Adipose tissue (tissue), 3 donors: ENCODE data around the gene COPG2. TPM values are rescaled to one million over a fixed set of nuclear protein-coding genes. Genes with fewer than 3 reads are reported as not detected.

Experiments
- H3K27ac ChIP-seq: one replicate; pipeline ENCODE4 v1.5.1; 2013; ENCODE audit warnings: low read depth, low read length
- WGBS, 3 donors: extraction: QIAGEN DNeasy Blood & Tissue Kit; methylation state at CpG; one replicate each; pipeline ENCODE4 v1.1.7; 2013; 5-methylcytosine and 5-hydroxymethylcytosine counted together
- polyA plus RNA-seq, 3 donors: library from polyadenylated mRNA; stranded (reverse); fragments of 200-250 nt; gene quantifications; one replicate each; pipeline ENCODE4 v1.2.3, GENCODE V29; 2013
- donor health status: healthy with polysubstance abuse.
- donor health status: Bipolar disorder and iron deficiency.
- donor health status: healthy.

Gene COPG2
- polyA plus RNA-seq, 3 donors: 6.5 to 12.3 (median 8.9) TPM

DNA sequence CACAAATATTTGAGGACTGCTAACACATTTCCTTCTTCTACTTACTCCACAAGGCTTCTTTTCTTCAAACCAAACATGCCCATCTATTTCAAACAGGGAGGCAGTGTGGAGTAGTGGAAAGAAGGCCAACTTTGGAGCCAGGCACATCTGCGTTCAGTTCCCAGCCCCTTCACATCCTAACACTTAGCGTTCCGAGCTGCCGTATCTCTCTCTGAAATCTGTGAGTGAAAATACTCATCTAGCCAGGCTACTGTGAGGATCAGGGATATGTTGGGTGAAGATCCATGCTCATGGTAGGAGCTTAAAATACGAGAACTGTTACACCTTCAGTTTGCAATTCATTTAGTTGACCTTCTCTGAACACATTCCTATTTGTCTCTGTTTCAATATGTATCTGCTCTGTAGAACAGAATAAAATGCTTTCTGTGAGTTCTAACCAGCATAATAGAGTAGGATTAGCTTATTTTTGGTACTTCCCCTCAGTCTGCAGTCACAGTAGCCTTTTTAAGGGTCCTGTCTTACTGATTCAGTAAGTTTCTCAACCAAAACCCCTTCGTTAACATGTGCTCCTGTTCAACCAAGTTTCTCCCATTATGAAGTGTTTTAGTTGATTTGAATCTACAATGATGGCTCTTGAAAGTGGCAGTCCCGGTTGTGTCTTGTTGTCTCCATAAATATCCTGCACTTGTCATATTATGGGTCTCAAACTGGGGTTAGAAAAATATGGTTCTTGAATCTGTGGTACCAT is 180.0 kb downstream of the COPG2 start:
- 65 to 82% (median 79%) methylated on average over 7 of the region's 7 CpGs for WGBS, 3 donors
- no peak overlapping the region for H3K27ac ChIP-seq

DNA sequence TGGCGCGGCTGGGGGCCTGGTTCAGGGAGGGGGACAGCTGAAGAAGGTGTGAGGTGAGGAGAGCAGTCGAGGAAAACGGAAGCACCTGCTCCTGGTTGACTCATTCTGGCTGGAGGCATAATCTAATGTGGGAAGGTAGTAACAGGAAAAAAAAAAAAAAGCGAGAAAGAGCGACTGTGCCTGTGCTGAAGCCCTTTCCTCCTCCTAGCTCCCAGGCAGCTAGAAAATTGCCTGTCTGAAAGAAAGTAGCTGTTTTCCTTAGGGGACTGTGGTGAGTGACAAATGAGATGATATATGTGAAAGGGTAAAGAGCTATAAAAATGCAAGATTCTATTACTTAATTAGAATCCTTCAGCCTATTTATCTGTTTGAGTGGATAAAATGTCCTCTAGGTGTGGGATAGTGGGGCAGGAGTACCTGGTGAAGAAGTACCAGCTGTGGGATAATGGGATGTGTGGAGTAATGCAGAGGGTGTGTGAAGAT is 181.6 kb downstream of the COPG2 start:
- WGBS, 3 donors: 23 to 24% (median 23%) methylated on average over 6 of the region's 6 CpGs
- H3K27ac ChIP-seq: no peak overlapping the region

DNA sequence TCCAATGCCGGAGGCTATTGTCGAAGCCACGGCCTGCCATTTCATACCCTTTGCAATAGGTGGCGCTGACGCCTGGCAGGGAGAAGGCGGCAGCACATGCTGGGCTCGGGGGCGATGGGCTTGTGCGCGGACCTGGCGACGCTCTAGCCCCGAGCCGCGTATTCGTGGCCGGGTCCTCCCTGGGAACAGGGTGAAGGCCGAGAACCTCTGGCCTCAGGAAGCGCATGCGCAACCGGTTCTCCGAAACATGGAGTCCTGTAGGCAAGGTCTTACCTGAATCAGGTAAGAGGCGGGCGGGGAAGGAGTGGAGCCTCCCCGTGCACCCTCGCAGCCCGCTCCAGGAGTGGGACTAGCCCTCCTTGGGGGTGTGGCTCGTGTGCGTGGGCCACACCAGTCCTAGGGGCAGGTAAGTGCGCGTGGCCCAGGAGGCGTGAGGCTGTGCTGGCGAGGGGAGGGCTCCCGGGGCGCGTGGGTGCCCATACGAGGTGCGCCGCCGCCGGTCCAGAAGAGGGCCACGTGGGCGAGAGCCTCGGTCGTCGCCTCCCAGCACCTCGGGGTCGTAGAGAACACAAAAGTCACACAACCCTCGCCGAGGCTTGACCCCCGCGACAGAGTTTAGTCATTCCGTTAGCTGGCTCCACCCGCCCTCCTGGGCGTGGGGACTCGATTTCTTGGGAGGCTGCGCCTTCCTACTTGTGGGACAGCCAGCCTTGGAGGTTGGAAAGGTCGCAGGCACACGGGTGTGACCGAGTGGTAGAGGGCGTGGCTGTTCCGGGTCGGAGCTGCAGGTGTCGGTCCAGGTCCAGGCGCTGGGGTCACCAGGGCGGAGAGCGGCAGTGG is 182.2 kb downstream of the COPG2 start:
- no peak overlapping the region for H3K27ac ChIP-seq
- 6 to 20% (median 15%) methylated on average over 65 to 67 of the region's 67 CpGs for WGBS, 3 donors

DNA sequence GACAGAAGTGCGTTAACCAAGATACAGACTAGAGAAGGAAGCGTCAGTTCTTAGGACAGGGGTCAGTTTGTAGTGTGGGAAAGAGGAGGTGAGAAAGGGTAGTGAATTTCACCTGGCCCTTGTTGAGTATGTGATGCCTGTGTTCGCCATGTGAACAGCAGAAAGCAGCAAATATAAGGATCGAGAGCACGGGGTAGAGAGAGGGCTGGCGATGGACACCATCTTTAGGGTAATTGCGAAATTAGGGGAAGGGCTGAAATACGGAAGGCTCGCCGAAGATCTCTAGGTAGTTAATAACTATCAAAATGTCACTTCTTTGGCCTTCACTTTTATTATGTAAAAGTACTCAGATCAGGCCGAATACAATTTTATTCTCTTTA is 182.8 kb downstream of the COPG2 start:
- WGBS, 3 donors: 58 to 74% (median 65%) methylated on average over 11 of the region's 11 CpGs
- no peak overlapping the region for H3K27ac ChIP-seq

DNA sequence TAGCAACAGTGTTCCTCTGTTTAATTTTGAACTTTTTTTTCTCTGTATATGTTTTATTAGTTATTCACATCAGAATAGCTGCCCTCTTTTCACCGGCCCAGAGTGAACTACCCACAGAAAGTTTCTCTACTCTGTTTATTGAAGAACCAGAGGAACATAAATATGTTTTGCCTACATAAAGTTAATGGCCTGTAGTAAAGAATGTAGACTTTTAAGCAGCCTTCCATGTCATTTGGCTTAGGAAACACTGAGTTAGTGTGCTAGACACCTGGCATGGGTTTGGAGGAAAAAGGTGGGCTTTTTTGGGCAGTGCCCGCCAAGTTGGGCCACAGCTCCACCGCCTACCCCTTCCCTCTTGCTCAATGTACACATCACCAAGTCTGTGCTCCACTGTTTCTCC is 185.5 kb downstream of the COPG2 start:
- no peak overlapping the region for H3K27ac ChIP-seq
- WGBS, 3 donors: 91 to 99% (median 95%) methylated on average over 3 of the region's 3 CpGs

DNA sequence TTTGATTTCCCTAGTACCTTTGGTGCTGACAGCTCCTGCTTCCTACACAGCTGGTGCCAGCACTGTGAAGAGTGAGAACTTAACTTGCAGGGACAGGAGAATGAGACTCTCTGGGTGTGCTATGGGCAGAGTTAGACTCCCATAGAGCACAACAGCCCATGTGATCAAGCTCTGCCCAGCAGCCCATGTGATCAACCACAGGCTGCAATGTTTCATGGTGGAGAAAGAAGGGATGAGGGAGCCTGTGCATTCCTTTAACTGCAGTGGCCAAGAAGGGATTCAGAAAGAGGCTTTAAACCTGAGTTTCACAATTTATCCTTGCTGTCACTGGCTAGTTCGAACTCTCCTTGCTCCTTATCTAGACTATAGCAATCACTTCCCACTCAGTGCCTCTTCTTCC is 186.7 kb downstream of the COPG2 start:
- 62 to 72% (median 68%) methylated on average over 1 of the region's 1 CpG for WGBS, 3 donors
- no peak overlapping the region for H3K27ac ChIP-seq

DNA sequence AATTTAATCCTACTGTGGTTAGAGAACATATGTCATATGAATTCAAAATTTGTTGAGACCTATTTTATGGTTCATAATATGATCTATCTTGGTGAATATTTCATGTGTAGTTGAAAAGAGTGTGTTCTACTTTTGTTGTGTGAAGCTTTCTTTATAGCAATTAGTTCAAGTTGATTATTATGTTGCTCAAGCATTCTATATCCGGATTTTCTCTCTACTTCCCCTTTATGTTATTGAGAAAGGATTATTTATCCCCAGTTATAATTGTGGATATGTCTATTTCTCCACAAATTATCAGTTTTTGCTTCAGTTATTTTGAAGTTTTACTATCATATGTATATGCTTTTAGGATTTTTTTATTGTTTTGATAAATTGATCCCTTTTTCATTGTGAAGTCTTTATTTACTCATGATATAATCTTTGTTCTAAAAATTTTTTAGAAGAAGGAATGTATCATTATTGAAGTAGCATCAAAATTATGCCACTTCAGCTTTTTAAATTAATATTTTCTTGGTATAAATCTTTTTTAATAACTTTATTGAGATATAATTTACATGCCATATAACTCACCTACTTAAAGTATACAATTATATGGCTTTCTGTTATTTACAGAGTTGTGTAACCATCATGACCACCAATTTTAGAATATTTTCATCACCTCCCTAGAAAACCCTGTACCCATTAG is 188.7 kb downstream of the COPG2 start:
- H3K27ac ChIP-seq: no peak overlapping the region
- WGBS, 3 donors: 57 to 89% (median 78%) methylated on average over 1 of the region's 1 CpG

DNA sequence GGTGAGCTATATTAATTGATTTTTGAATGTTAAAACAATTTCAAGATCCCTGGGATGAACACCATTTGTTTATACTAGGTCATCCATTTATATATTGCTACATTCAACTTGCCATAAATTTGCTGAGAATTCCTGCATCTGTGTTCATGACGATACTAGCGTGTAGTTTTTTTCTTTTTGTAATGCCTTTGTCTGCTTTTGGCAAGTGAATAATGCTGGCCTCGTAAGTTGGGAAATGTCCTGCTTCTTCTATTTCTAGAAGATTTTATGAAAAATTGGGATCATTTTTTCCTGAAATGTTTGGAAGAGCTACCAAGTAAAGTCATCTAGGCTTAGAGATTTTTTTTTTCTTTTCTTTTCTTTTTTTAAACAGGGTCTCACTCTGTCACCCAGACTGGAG is 189.6 kb downstream of the COPG2 start:
- WGBS, 3 donors: 61 to 77% (median 73%) methylated on average over 3 of the region's 3 CpGs
- H3K27ac ChIP-seq: no peak overlapping the region

DNA sequence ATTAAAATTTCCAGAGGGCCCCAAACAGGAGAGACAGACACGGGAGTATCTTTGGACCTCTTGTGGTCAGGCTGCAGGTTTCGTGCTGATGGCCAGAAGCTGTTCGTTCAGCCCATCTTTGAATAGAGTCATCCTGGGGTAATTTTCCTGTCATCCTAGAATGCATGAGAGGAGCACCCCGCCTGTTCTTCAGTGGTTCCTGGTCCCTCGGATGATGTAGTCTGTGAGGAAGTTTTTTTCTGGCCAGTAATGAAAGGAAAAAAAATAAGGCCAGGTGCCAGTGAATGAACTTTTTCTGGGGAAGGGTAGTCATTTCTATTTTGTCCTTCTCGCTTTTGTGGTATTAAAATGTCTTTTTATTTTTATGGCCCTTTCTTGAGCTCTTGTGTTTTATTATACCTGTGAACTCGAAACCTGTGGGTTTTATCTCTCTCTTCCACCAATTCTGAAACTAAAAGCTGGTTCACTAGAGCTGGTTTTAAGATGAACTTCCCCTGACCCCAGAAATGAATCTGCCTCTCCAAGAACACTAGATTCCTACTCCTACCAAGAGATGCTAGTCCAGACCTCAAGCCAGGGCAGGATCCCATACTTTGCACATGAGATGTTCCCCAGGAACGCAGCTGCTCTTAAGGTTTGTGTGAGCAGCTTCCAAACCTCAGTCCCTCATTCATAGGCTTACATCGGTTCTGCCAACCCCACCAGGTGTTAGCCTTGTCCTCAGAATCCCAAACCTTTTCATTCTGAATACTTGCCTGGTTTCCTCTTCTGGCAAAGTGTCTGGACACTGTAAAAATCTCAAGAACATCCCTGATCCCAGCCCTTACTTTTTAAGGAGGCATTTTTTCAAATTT is 192.0 kb downstream of the COPG2 start:
- 70 to 79% (median 72%) methylated on average over 9 of the region's 9 CpGs for WGBS, 3 donors
- H3K27ac ChIP-seq: no peak overlapping the region

DNA sequence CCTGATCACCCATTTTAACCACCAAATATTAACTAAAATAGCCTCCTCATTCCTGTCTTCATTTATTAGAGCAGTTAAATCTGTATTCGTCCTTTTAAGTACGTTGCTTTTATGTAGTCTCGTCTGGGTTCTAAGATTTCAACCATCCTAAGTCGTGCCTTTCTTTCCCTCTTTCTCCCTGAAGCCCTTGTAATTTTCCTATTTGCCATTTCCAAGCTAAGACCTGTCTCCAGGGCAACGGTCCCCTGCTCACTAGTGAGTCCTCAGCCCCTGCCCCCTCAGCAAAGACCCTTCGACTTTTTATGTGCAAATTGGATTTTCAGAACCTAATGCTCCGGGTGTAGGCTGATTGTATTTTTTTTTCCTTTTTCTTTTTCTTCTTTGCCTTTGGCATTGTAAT is 192.8 kb downstream of the COPG2 start:
- no peak overlapping the region for H3K27ac ChIP-seq
- WGBS, 3 donors: 74 to 86% (median 77%) methylated on average over 7 of the region's 7 CpGs

DNA sequence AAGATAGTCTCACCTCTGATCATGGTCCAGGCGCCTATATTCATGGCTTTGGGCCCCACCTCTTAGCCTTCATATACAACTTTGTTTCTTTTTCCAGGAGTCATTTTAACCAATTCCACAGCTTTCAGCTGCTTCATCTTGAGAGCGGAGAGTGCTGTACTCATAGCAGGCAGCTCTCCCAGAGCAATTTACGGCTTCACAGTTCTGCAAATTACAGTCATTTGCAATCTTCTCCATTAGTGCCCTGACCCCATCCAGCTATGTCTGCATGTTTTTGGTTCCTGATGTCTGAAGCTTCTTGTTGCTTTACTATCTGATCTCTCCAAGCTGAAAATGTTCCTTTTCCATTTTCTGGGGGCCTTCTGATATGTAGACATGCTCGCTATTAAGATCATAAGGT is 194.7 kb downstream of the COPG2 start:
- WGBS, 3 donors: 68 to 93% (median 79%) methylated on average over 4 of the region's 4 CpGs

DNA sequence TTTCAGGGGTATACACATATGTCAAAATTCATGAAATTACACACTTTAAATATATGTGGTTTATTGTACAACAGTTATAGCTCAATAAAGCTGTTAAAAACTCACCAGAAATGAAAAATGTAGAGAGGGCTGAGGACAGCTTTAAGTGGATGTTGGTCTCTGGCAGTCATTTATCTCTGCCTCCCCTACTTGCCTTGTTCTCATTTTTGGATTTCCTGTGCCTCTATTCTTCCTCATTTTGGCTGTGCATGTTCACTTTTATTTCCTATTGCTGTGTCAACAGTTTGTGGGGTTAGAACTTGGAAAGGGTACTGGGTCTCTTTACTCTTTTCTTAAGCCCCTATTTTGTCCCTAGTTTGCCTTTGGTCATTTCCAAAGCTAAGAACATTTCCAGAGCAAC is 195.3 kb downstream of the COPG2 start:
- no peak overlapping the region for H3K27ac ChIP-seq

More for the DNA sequence above, 194.7 kb downstream of the COPG2 start:
- no peak overlapping the region for H3K27ac ChIP-seq

DNA sequence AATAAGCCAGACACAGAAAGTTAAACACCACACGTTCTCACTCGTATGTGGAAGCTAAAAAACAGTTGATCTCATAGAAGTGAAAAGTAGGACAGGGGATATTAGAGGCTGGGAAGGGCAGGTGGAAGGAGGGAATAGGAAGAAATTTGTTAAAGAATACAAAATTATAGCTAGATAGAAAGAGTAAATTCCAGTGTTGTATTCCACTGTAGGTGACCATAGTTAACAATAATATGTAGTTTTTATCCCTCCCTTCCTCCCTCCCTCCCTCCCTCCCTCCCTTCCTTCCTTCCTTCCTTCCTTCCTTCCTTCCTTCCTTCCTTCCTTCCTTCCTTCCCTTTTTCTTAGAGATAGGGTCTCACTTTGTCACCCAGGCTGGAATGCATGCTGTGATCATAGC is 196.6 kb downstream of the COPG2 start:
- 86 to 89% (median 88%) methylated on average over 2 of the region's 2 CpGs for WGBS, 3 donors
- H3K27ac ChIP-seq: no peak overlapping the region

DNA sequence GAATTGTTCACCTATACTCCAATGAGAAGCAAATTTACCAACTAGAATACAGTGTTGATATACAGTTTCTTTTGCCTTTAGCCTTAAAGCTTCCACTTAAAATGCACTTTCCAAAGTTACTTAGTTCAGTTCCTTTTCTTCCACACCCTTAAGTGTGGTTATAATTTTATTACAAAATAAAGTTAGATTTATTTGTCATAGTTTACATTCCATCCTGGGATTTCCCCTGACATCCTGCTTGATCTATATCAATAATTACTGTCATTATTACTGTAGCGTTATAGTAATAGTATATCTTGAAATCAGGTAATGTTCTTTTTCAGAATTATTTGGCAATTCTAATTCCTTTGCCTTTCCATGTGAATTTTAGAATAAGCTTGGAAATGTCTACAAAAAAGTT is 199.9 kb downstream of the COPG2 start:
- 90 to 96% (median 93%) methylated on average over 1 of the region's 1 CpG for WGBS, 3 donors
- H3K27ac ChIP-seq: no peak overlapping the region

DNA sequence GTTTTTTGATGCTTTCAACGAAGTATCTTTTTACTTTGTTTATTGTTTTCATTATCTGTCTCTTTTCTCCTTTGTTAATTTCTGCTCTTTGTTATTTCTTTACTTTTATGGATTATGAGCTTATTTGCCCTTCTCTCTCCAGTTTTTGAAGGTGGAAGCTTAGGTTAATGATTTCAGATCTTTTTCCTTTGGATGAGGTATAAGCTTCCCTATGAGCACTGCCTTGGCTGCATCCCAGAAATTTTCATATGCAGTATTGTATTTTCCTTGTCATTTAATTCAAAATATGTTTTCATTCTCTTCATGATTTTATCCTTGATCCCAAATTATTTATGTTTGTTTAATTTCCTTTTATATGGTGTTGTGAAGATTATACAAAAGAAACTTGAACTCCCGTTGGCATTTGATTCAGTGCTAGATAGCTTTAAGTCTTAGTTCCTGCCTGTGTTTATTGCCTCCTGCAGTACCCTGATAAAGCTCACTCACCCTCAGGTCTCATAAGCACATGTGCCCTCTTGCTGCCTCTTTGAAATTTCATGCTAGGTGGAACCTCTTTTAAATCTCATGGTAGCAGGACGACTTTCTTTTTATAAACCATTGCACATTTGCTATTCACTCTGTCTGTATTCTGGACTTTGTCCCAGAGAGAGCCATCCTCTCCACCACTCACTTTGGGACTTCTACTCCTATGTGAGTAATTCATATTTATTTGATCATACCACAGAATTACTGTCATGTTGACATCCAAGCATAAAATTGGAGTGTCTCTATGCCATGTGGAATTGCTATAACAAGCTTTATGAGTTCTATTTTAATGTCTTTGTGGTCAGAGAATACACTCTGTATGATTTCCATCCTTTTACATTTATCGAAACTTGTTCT is 204.8 kb downstream of the COPG2 start:
- WGBS, 3 donors: 43 to 74% (median 72%) methylated on average over 4 of the region's 4 CpGs
- no peak overlapping the region for H3K27ac ChIP-seq

DNA sequence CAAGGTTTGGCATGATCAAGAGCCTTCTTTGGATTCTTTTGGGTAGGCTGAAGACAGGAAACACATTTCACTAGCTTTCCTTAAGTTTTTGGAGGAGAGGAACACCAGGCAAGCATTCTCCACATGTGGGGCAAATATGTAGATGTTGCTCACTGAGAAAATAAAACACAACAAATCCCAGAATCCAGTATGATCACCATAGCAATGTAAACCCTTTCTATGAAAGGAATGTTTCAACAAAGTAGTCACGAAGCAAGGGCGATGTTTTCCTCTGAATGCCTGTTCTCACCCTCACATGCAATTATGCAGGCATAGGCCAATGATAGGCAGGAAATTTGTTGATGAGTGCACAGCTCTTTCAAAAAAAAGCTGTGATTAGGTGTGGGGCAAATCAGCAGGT is 207.3 kb downstream of the COPG2 start:
- WGBS, 3 donors: 49 to 95% (median 80%) methylated on average over 2 of the region's 2 CpGs
- no peak overlapping the region for H3K27ac ChIP-seq

DNA sequence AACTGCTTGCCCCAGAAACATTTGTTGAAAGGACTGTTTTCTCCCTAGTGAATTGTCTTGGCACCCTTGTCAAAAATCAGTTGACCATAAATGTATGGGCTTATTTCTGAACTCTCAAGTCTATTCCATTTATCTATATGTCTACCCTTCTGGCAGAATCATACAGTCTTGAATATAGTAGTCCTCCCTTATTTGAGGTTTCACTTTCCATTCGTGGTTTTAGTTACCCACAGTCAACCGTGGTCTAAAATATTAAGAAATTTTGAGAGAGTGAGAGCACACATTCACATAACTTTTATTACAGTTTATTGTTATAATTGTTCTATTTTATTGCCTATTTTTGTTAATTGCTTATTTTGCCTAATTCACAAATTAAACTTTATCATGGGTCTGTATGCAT is 210.3 kb downstream of the COPG2 start:
- no peak overlapping the region for H3K27ac ChIP-seq
- WGBS, 3 donors: 50 to 80% (median 54%) methylated on average over 2 of the region's 2 CpGs
